IPS-18c (cell line): ENCODE measurements around the gene ANKRD13C.

ENCODE experiments used
- H3K4me3 ChIP-seq: 2 replicates; pipeline ENCODE4 v1.7.0; 2013; ENCODE audit warnings: low read depth, mild to moderate bottlenecking, low read length, moderate library complexity; ENCODE audit not compliant: insufficient read depth
- H3K9me3 ChIP-seq: one replicate; pipeline ENCODE4 v1.6.1; 2013; ENCODE audit warnings: mild to moderate bottlenecking, low read length, moderate library complexity; ENCODE audit not compliant: control insufficient read depth, insufficient read depth

ANKRD13C gene

DNA sequence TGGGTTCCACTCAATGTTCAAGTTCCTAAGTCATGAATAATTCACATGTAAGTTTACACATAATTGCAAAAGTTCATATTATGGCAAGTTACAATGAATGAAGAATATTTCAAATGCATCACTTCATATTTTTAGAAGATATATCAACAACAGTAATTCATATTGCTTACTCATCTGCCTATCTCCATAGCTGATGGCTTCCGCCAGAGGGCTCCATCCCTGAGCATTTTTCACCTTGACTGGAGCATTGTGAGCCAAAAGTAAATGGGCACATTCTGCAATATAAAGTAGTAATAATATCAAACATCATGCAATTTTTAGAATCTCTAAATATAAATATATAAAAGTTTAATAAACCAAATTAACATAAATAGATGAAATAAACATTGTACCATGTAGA lies 29.8 kb downstream of the ANKRD13C start:
- Histone ChIP-seq H3K9me3 (no peaks in the 10 kb centered on the region), H3K4me3 (no peak overlapping the region)

DNA sequence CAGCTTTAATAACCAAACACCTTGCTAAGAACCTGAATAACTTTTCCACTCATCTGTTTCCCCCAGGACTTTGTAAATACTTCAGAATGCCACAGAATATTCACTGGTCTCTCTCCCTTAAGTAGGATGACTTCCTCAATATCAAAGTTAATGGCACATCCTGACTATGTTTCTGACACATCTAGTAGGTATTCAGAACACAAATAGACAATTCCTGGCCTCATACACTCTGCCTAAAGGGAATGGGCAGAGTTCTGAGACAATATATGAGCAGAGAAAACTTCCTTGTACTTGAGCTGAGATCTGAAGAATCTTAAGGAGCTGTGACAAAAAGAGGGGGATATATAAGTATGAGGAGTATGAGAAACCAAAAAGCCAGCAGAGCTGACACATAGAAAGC lies 34.8 kb downstream of the ANKRD13C start:
- H3K9me3 ChIP-seq = no peaks in the 10 kb centered on the region
- no peak overlapping the region for H3K4me3 ChIP-seq

DNA sequence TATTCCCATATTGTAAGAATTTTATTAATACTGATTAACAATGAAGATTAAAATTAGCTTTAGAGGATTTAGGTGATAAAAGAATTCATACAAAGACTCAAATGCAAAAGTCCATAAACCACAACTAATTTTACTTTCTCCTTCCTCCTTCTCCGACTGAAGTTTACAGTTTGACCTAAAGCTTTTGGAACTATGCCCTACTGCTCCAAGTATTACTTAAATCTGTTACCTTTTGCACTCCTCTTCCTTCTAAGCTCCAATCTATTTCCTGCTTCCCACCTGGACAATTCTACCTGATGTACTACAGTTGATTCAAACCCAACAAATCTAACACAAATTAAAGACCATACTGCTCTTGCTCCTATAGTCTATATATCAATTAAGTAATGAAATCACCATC lies 36.3 kb downstream of the ANKRD13C start:
- Histone ChIP-seq H3K4me3 (no peak overlapping the region), H3K9me3 (no peaks in the 10 kb centered on the region)

DNA sequence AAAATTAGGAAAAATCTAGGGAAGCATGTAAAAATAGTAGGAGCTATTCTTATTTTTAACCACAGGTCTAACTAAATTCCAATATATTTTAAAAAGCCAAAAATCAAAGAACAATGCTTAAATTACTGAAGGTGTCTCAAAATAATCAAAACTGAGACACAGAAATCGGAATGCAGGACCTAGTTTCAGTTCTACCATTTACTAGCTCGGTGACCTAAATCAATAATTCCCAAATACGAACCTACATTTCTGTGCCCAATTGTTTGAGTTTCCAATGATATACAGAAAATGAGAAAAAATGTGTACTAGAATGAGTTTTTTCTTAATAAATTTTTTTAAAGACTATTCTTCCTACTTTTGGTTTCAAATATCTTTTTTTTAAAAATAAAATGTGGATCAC lies 37.4 kb downstream of the ANKRD13C start:
- H3K9me3 ChIP-seq = no peaks in the 10 kb centered on the region
- H3K4me3 ChIP-seq = no peak overlapping the region

DNA sequence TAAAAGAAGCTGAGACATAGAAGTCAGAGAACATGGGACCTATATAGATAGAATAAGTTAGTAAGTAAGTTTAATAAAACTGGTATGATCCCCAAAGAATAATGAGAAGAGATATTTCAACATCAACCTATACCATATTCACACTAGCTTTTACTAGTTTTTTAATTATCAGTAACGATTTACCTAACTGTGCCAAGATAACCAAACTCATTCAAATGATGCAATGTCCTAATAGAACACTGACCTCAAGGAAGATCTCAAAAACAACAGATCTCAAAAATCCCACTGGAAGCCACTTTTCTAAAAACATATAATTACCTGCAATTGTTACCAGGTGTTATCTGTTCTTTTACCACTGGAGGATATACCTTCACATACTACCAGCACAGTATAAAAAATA lies 38.7 kb downstream of the ANKRD13C start:
- Histone ChIP-seq H3K9me3 (no peaks in the 10 kb centered on the region), H3K4me3 (no peak overlapping the region)

DNA sequence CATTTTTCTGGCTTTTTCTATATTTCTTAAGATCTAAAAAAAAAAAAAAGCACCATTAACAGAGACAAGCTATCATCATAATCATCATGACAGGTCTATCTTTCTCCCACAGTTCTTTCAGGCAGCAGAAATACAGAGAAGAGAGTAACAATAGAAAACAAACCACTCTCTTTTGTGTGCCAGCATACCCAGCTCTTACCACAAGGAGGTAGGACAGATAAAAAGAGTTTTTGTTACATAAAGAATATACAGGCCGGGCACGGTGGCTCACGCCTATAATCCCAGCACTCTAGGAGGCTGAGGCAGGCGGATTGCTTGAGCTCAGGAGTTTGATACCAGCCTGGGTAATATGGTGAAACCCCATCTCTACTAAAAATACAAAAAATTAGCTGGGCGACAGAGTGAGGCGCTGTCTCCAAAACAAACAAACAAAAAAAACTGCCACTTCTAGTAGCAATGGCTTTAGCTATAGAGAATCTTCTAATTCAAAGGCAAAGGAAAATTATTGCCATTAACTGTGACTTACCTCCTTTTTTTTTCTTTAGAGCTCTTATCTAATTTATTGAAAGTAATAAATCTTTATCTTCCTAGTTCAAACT lies 39.7 kb downstream of the ANKRD13C start:
- no peak overlapping the region for H3K4me3 ChIP-seq

DNA sequence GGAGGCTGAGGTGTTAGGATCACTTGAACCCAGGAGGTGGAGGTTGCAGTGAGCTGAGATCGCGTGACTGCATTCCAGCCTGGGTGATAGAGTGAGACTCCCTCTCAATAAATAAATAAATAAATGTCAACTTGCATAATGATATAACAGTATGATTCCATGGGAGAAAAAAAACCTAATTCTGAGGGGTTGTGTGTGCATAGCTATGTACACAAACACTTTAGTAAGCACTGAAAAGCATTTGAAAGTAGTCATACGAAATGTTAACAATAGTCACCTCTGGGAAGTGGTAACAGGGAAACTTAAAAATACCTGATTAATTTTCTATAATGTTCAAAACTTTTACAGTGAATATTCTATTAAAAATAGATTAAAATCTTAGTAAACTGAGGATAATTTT lies 43.2 kb downstream of the ANKRD13C start:
- Histone ChIP-seq H3K4me3 (no peak overlapping the region), H3K9me3 (no peaks in the 10 kb centered on the region)

More for the DNA sequence above, 39.7 kb downstream of the ANKRD13C start:
- H3K9me3 ChIP-seq = no peaks in the 10 kb centered on the region

DNA sequence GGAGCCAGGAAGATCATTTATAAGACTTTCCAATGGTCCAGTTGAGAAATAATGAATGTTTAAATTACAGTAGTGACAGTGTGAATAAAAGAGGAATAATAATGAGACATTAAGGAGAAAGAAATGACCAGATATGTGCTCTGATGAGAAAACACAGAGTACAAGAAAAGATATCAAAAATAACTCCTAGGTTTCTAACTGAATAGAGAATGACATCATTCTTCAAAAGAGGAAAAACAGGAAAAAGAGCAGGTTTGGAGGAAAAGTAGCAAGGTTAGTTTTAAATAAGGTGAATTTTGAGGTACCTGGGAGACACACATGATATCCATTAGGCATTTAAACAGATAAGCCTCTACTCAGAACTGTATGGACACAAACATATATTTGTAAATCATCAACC lies 55.0 kb downstream of the ANKRD13C start:
- Histone ChIP-seq H3K4me3 (no peak overlapping the region), H3K9me3 (no peaks in the 10 kb centered on the region)

DNA sequence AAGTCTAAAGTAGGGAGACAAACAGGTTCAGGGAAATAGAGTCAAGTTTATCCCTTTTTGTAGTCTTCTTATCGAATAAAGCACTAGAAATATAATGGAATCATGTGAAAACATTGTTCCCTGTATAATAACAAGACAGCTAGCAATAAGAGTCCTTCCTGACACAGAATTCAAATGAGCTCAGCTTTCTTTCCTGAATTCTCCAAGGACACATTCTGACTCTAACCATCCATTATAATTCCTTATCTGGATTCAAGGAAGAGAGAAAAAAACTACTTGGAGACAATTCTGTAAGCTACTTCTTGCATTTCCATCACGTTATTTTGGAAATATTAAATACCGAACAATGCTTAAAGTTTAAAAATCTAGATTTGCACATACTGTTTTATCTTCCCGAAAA lies 58.8 kb downstream of the ANKRD13C start:
- no peak overlapping the region for H3K4me3 ChIP-seq
- H3K9me3 ChIP-seq = no peaks in the 10 kb centered on the region

DNA sequence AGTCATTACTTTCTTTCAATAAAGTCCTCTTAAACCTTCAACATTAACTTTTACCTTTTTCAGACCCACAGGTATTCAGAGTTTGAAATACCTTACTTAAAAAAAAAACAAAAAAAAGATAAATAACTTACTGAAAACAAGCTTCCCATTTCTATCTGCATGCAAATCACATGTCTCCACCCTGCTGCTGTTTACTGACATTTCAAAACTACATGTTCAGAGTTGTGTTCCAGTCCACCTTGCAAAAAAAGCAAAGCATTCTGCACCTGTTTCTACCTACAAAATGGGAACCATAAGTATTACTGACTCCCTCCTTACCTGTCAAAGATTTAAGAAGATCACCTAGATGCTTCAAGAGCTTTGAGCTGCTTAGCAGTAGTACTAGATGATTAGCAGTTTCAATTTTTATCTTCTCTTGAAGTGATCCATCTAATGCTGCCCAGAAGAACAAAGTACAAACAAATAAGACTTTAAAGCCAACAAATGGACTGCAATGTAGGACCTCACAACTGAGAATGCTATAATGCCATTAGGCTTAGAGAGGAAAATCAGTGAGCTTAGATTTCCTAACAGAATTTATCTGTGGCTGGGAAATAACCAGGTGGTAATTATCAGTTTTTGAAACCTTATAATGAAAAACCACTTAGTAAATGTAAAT lies 61.2 kb downstream of the ANKRD13C start:
- no peaks in the 10 kb centered on the region for H3K9me3 ChIP-seq

DNA sequence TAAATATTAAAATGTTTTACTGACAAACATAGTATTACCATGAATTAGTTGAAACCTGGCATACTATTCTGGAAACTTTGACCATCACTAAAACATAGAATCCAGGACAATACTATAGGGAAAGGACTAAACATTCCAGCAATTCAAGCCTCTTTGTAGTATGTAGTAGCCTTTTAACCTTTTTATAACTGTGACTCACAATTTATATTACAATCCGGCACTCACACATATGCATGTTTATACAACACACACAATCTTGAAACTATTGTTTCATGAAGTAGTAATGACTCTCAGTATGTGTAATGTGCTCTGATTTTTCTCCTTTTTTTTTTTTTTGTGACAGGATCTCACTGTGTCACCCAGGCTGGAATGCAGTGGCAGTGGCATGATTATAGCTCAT lies 64.3 kb downstream of the ANKRD13C start:
- Histone ChIP-seq H3K9me3 (no peaks in the 10 kb centered on the region), H3K4me3 (no peak overlapping the region)

More for the DNA sequence above, 61.2 kb downstream of the ANKRD13C start:
- no peak overlapping the region for H3K4me3 ChIP-seq

DNA sequence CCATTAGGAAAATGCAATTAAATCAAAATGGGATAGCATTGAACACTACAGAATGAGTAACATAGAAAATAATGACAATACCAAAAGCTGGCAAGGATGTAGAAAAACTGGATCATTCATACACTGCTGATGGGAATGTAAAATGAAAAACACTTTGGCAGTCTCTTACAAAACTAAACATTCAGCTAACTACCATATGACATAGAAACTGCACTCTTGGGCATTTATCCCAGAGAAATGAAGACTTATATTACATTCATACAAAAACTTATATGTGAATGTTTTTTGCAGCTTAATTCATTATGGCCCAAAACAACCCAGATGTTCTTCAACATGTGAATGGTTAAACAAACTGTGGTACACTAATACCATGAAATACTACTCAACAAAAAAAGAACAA lies 66.4 kb downstream of the ANKRD13C start:
- no peak overlapping the region for H3K4me3 ChIP-seq

DNA sequence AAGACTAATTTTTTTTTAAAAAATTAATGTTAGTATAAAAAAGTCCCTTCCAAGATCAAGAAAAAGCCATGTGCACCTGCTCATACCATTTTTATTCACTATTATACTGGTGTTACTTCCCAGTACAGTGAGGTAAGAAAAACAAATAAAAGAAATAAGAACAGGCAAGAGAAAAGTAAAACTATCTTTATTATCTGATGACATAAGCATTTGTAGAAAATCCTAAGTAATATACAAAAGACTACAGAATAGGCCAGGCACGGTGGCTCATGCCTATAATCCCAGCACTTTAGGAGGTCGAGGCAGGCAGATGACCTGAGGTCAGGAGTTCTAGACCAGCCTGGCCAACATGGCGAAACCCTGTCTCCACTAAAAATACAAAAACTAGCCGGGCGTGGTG lies 68.1 kb downstream of the ANKRD13C start:
- H3K4me3 ChIP-seq = no peak overlapping the region

More for the DNA sequence above, 66.4 kb downstream of the ANKRD13C start:
- H3K9me3 ChIP-seq = no peaks in the 10 kb centered on the region

DNA sequence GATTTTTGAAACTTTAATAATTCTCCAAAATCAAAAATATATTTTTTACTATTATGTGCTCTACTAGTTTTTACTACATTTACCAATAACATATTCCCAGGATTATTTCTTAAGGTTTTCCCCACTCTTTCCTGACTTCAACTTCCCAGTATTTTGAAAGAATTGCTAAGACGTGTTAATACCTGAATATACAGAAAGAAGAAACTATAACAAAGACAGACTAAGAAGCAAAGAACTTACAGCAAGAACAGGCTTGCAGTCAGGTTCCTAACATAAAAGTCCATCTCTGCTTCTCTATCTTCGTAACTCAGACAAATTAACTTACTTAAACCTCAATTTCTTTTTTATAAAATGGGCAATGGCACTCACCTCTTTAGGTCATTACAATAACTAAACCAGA lies 70.2 kb downstream of the ANKRD13C start:
- Histone ChIP-seq H3K9me3 (no peaks in the 10 kb centered on the region), H3K4me3 (no peak overlapping the region)

More for the DNA sequence above, 68.1 kb downstream of the ANKRD13C start:
- H3K9me3 ChIP-seq = no peaks in the 10 kb centered on the region

DNA sequence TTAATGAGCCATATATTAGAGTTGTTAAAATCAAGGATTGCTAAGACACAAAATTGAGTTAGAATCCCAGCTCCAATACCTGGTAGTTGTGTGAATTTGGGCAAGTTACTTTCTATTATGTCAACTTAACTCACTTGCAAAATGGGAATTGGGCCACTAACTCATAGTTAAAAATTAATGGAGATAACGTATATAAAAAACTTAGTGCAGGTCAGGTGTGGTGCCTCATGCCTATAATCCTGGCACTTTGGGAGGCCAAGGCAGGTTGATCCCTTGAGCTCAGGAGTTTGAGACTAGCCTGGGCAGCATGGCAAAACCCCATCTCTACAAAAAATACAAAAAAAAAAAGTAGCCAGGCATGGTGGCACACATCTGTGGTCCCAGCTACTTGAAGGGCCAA lies 75.8 kb downstream of the ANKRD13C start:
- Histone ChIP-seq H3K9me3 (no peaks in the 10 kb centered on the region), H3K4me3 (no peak overlapping the region)

DNA sequence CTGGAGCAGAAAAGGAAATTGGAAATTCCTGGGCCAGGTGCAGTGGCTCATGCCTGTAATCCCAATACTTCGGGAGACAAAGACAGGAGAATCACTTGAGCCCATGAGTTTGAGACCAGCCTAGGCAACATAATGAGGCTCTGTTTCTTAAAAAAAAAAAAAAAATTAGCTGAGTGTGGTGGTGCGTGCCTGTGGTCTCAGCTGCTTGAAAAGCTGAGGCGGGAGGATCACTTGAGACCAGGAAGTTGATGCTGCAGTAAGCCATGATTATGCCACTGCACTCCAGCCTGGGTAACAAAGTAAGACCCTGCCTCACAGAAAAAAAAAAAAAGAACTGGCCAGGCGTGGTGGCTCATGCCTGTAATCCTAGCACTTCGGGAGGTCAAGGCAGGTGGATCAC lies 76.6 kb downstream of the ANKRD13C start:
- H3K4me3 ChIP-seq = no peak overlapping the region
- H3K9me3 ChIP-seq = no peaks in the 10 kb centered on the region

DNA sequence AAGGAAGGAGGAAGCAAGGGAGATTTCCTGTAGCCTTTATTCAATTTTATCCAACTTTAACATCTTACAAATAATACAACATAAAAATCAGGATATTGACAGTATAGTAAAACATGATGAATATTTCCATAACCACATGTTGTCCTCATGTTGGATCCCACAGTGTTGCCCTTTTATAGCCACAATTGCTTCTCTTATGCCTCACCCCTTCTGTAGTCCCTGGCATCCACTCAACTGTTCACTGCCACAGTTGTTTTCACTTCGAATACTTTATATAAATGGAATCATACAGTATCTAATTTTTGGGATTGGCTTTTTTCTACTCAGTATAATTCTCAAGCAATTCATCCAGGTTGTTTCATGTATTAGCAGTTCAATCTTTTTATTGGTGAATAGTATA lies 88.6 kb downstream of the ANKRD13C start:
- H3K9me3 ChIP-seq = no peaks in the 10 kb centered on the region
- no peak overlapping the region for H3K4me3 ChIP-seq

DNA sequence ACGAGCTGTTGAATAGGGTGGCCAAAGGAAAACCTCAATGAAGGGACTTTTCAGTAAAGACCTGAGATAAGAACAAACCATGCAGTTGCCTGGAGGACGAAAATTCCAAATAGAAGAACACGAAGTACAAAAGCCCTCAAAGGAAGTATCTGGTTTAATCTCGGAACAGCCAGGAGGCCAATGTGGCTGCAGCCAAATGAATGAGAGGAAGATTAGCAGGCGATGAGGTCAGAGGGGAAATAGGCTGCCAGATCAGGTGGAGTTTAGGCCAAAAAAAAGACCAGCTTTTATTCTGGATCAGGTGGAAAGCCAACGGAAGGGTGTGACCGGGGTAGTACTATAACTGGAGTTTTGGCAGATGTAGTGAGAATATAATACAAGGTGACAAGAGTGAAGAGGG lies 89.7 kb downstream of the ANKRD13C start:
- Histone ChIP-seq H3K4me3 (no peak overlapping the region), H3K9me3 (no peaks in the 10 kb centered on the region)

DNA sequence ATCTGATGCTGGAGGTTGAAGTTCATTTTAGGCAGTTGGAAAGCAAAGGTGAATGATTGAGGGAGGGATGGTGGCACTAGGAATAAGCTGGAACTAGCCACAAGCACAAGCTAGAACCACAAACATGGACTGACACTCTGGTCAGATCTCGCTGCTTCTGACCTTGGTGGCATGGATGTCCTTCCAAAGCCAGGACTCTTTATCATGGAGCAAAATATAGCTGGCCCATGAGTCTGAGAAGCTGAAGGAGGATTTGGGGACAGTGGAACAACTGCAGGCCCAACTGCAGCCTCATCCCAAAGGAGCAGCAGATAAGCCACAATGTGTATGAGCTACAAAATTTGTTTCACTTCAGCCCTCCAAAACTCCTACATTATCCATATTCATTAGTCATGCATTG lies 97.9 kb downstream of the ANKRD13C start:
- no peaks in the 10 kb centered on the region for H3K9me3 ChIP-seq

More for the DNA sequence above, 97.9 kb downstream of the ANKRD13C start:
- H3K4me3 ChIP-seq = no peak overlapping the region
